Breast epithelium (tissue), 3 donors: ENCODE measurements around the gene FIBCD1.

Experiments used
- CTCF ChIP-seq, 3 donors: fragments of 450-650 bp; IDR thresholded peaks; one replicate each; pipeline ENCODE4 v1.5.1; 2016 to 2017; ENCODE audit warnings: antibody characterized with exemption in 3 of 3, mild to moderate bottlenecking in 3 of 3, moderate library complexity in 3 of 3
- POLR2AphosphoS5 ChIP-seq, 3 donors: sonication (generic); formaldehyde crosslinking; IDR thresholded peaks; one replicate each; pipeline ENCODE4 v1.6.1; 2017; ENCODE audit warnings: antibody characterized with exemption in 3 of 3

GRCh38 chr9:130918101-130918825 lies 20.8 kb downstream of the FIBCD1 start:
- TF ChIP-seq POLR2AphosphoS5 (IDR thresholded peaks at IDR 0.05) (no peak), CTCF (IDR thresholded peaks at IDR 0.05) (no peak)
